ENCODE data around the gene MLLT1. TPM values are rescaled to one million over a fixed set of nuclear protein-coding genes. Genes with fewer than 3 reads are reported as not detected.

The MLLT1 gene
- total and polyA plus RNA-seq, 2 donors (not counting 1 experiment from before 2014, with no cell fraction given): 19.4 to 40.2 TPM

DNA sequence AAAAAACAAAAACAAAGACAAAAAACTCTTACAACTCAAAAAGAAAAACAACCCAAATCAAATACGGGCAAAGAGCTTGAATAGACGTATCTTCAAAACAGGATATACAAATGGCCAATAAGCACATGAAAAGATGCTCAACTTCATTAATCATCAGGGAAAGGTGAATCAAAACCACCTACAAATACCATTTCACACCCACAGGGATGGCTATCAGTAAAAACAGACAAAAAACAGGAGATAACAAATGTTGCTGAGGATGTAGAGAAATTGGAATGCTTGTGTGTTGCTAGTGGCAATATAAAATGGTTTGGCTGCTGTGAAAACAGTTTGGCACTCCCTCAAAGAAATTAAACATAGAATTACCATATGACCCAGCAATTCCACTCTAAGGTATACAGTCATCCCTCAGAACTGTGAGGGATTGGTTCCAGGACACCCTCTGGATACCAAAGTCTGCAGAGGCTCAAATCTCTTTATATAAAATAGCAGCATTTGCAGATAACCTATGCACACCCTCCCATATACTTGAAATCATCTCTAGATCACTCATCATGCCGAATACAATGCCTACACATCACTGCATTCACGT is 29.7 kb downstream of the MLLT1 start:
- H3K4me1 ChIP-seq (ENCODE audit: control insufficient read depth in 2 of 2, insufficient read depth in 2 of 2, low read length in 2 of 2): peaks cover 10% of the 10 kb centered on the region in 2 donors
- no peak overlapping the region for H3K9ac ChIP-seq (ENCODE audit: low read length)
- no peak overlapping the region for H3K4me3 ChIP-seq (ENCODE audit: control extremely low read depth in 1 of 5, extremely low read depth in 1 of 5, insufficient read depth in 1 of 5, low read depth in 2 of 5, low read length in 4 of 5)
- peaks cover 69% of the 10 kb centered on the region for H4K20me1 ChIP-seq (ENCODE audit: control insufficient read depth, insufficient read depth, low read length, poor library complexity, severe bottlenecking)
- H3K79me2 ChIP-seq (ENCODE audit: control insufficient read depth, insufficient read depth, low read length): peaks cover 96% of the 10 kb centered on the region
- H3K9me3 ChIP-seq (ENCODE audit: control extremely low read depth in 1 of 3, control insufficient read depth in 2 of 3, insufficient read depth in 1 of 3, low read length in 2 of 3): peaks cover 0 to 15% (median 0%) of the 10 kb centered on the region in 3 donors
- no peak overlapping the region for H3K4me3 Mint-ChIP-seq
- H3K27me3 ChIP-seq (replicated peaks in 1 of 4; ENCODE audit: control extremely low read depth in 1 of 4, control insufficient read depth in 3 of 4, insufficient read depth in 4 of 4, low read length in 3 of 4): no peaks in the 10 kb centered on the region
- peaks cover 41% of the 10 kb centered on the region for H3K4me1 Mint-ChIP-seq
- no peak overlapping the region for H3K4me2 ChIP-seq (replicated peaks; ENCODE audit: low read depth, low read length, poor library complexity, severe bottlenecking)
- no peaks in the 10 kb centered on the region for H3K27me3 Mint-ChIP-seq
- WGBS (ENCODE audit: insufficient coverage): 96% methylated on average over 4 of the region's 4 CpGs
- H3K27ac Mint-ChIP-seq: no peak overlapping the region
- ChIA-PET CTCF (no interaction called here), POLR2A (no interaction called here)
- peaks cover 3 to 8% of the 10 kb centered on the region in 2 experiments for H3K36me3 ChIP-seq (replicated peaks in 1 of 2; ENCODE audit: control extremely low read depth in 1 of 2, control insufficient read depth in 1 of 2, extremely low read depth in 1 of 2, insufficient read depth in 2 of 2, low read length in 1 of 2)
- no peak overlapping the region for H2AFZ ChIP-seq (ENCODE audit: insufficient read depth, low read depth, low read length, poor library complexity, severe bottlenecking)
- DNase-seq (no peak), ATAC-seq (ENCODE audit: low read depth) (no peak)
- H3K9me3 Mint-ChIP-seq (ENCODE audit: insufficient read depth): peaks cover 3% of the 10 kb centered on the region
- intact Hi-C loops (cut with micrococcal nuclease): no loop called here
- TF ChIP-seq CTCF (IDR thresholded peaks at IDR 0.05) (no peak), EZH2 (IDR thresholded peaks at IDR 0.05; ENCODE audit: borderline replicate concordance, insufficient read depth, low read depth, low read length, poor library complexity, severe bottlenecking) (no peak)
- no peak overlapping the region for H3K27ac ChIP-seq (ENCODE audit: low read length in 2 of 2)

- Histone ChIP-seq H3K9me3 (ENCODE audit: control extremely low read depth in 1 of 3, control insufficient read depth in 2 of 3, insufficient read depth in 1 of 3, low read length in 2 of 3) (peaks cover 0 to 15% (median 0%) of the 10 kb centered on the region in 3 donors), H3K4me2 (replicated peaks; ENCODE audit: low read depth, low read length, poor library complexity, severe bottlenecking) (no peak overlapping the region), H3K4me3 (ENCODE audit: control extremely low read depth in 1 of 5, extremely low read depth in 1 of 5, insufficient read depth in 1 of 5, low read depth in 2 of 5, low read length in 4 of 5) (no peak overlapping the region), H3K27ac (ENCODE audit: low read length in 2 of 2) (no peak overlapping the region), H3K79me2 (ENCODE audit: control insufficient read depth, insufficient read depth, low read length) (peaks cover 96% of the 10 kb centered on the region), H4K20me1 (ENCODE audit: control insufficient read depth, insufficient read depth, low read length, poor library complexity, severe bottlenecking) (peaks cover 61% of the 10 kb centered on the region), H3K27me3 (replicated peaks in 1 of 4; ENCODE audit: control extremely low read depth in 1 of 4, control insufficient read depth in 3 of 4, insufficient read depth in 4 of 4, low read length in 3 of 4) (no peaks in the 10 kb centered on the region), H3K9ac (ENCODE audit: low read length) (no peak overlapping the region), H3K36me3 (replicated peaks in 1 of 2; ENCODE audit: control extremely low read depth in 1 of 2, control insufficient read depth in 1 of 2, extremely low read depth in 1 of 2, insufficient read depth in 2 of 2, low read length in 1 of 2) (peaks cover 0 to 8% of the 10 kb centered on the region in 2 experiments), H3K4me1 (ENCODE audit: control insufficient read depth in 2 of 2, insufficient read depth in 2 of 2, low read length in 2 of 2) (peaks cover 11% of the 10 kb centered on the region in 2 donors), H2AFZ (ENCODE audit: insufficient read depth, low read depth, low read length, poor library complexity, severe bottlenecking) (no peak overlapping the region)
- no peaks in the 10 kb centered on the region for H3K27me3 Mint-ChIP-seq
- 96% methylated on average over 6 of the region's 9 CpGs for WGBS (ENCODE audit: insufficient coverage)
- H3K9me3 Mint-ChIP-seq (ENCODE audit: insufficient read depth): peaks cover 3% of the 10 kb centered on the region
- DNase-seq (no peak), ATAC-seq (ENCODE audit: low read depth) (no peak)
- intact Hi-C loops (cut with micrococcal nuclease): no loop called here
- ChIA-PET POLR2A (no interaction called here), CTCF (no interaction called here)
- H3K4me1 Mint-ChIP-seq: peaks cover 48% of the 10 kb centered on the region
- H3K27ac Mint-ChIP-seq: no peak overlapping the region
- H3K4me3 Mint-ChIP-seq: no peak overlapping the region
- TF ChIP-seq CTCF (IDR thresholded peaks at IDR 0.05): no peak
- no peak for TF ChIP-seq EZH2 (IDR thresholded peaks at IDR 0.05; ENCODE audit: borderline replicate concordance, insufficient read depth, low read depth, low read length, poor library complexity, severe bottlenecking)
Measured at GRCh38 chr19:6249296-6249695, 30.5 kb downstream of the MLLT1 start.

Measured in B cell (primary cell).